AG04450 (cell line): ENCODE measurements around the gene COMMD4. TPM values are rescaled to one million over a fixed set of nuclear protein-coding genes. Genes with fewer than 3 reads are reported as not detected.

ENCODE experiments used
- CTCF ChIA-PET: fragments of 300-600, 350-600 bp; formaldehyde crosslinking; extraction: SDS; loops from one replicate; lab custom pipeline; 2022; ENCODE audit warnings: antibody characterized with exemption, inconsistent platforms; lab: Charles Lee
- POLR2A ChIA-PET: fragments of 350-600 bp; formaldehyde crosslinking; extraction: SDS; loops from one replicate; lab custom pipeline; 2021; ENCODE audit warnings: antibody characterized with exemption, inconsistent platforms; lab: Yijun Ruan, JAX
- DNase-seq: peaks from one replicate; pipeline ENCODE4 v3.0.0-alpha.2; 2011; ENCODE audit warnings: low read depth, low spot score
- H3K27ac ChIP-seq: one replicate; pipeline ENCODE4 v1.5.1; 2012; ENCODE audit warnings: low read depth, low read length, control low read depth
- H3K27me3 ChIP-seq: one replicate; pipeline ENCODE4 v1.6.0; 2012; ENCODE audit warnings: low read length; ENCODE audit not compliant: control insufficient read depth, insufficient read depth
- H3K4me3 ChIP-seq: 2 replicates; pipeline ENCODE4 v1.5.1; 2011; ENCODE audit warnings: mild to moderate bottlenecking, low read depth, low read length, control low read depth
- H3K9me3 ChIP-seq: 2 replicates; pipeline ENCODE4 v1.5.1; 2012; ENCODE audit warnings: low read length; ENCODE audit not compliant: control insufficient read depth, insufficient read depth
- polyA plus RNA-seq: library from polyadenylated mRNA; depleted of rRNA; stranded (reverse); fragments of >200 nt; gene quantifications from 2 replicates; pipeline ENCODE4 v1.2.3, GENCODE V29; 2011
- TF ChIP-seq, protein P1 (sequence below): IDR thresholded peaks from 2 replicates; pipeline ENCODE4 v1.5.1; 2011; ENCODE audit warnings: low read depth, low read length, control low read depth, inconsistent platforms

Gene COMMD4
- polyA plus RNA-seq, 1 experiment: 52.4 TPM

DNA sequence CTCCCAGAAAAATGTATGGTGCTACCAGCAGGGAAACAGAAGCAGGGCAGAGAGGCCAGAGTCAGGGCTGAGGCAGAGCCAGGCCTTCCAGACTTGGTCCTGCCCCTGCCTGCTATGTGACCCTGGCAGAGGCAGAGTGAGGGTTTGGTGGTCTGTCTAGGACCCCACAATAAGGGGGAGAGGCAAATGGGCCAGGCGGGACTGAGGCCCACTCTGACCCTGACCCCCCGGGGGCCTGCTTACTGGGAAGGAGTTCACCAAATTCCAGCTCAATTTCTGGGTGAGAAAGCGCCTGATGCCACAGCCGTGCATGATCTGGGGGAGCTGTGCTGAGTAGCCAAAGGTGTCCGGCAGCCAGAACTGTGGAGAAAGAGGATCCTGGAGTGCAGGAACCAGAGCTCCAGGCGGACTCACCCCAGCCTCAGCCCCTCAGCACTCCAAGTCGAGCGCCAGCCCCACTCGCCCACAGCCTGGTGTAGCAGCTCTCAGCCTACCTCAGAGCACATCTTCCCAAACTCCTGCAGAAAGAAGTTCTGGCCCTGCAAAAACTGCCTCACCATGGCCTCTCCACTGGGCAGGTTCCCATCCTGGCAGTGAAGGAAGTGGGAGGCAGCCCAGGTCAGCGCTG, 25.6 kb downstream of the COMMD4 start:
- Histone ChIP-seq H3K27me3 (no peaks in the 10 kb centered on the region), H3K27ac (no peak overlapping the region), H3K4me3 (no peak overlapping the region), H3K9me3 (no peaks in the 10 kb centered on the region; the same call in 1 of the 2 replicates)
- ChIA-PET CTCF (no interaction called here), POLR2A (interaction anchor here (1.2 kb wide), 1 partner anchor 90 kb away, joined by 3 read pairs; the partner anchor contains the start of gene SIN3A)
- TF ChIP-seq, protein P1, sequence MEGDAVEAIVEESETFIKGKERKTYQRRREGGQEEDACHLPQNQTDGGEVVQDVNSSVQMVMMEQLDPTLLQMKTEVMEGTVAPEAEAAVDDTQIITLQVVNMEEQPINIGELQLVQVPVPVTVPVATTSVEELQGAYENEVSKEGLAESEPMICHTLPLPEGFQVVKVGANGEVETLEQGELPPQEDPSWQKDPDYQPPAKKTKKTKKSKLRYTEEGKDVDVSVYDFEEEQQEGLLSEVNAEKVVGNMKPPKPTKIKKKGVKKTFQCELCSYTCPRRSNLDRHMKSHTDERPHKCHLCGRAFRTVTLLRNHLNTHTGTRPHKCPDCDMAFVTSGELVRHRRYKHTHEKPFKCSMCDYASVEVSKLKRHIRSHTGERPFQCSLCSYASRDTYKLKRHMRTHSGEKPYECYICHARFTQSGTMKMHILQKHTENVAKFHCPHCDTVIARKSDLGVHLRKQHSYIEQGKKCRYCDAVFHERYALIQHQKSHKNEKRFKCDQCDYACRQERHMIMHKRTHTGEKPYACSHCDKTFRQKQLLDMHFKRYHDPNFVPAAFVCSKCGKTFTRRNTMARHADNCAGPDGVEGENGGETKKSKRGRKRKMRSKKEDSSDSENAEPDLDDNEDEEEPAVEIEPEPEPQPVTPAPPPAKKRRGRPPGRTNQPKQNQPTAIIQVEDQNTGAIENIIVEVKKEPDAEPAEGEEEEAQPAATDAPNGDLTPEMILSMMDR: no peak
- no peak for DNase-seq

DNA sequence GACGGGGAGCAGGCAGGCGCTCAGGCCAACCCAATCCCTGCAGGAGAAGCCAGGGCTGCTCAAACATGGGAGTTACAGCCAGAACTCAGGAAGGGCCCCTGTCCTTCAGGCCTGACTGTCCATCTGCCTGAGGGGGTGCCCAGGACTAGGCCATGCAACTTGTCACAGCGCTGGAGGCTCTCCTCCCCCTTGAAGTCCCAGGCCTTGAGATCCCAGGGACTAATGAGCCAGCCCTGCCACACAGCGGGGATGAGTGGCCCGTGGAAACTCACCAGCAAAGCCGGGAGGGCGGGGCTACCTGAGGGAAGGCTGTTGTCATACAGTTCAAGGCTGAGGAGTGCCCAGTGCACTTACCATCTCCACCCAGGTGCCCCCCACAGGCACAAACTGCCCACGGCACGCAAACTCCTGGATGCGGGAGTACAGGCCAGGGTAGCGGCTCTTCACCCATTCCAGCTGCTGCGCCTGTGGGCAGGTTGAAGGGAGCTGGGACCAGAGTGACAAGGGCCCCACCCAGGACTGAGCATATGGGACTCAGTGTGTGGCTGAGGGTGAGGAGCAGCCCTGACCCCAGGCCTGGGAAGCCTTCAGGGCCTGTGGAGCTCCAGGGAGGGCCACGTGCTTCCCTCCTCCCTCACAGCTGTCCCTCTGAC, 26.3 kb downstream of the COMMD4 start:
- no peak for DNase-seq
- ChIA-PET CTCF (no interaction called here), POLR2A (interaction anchor here (0.5 kb wide), 1 partner anchor 329 kb away, joined by 3 read pairs; no protein-coding TSS in a partner anchor)
- H3K4me3 ChIP-seq: no peak overlapping the region
- TF ChIP-seq, protein P1: no peak
- H3K27ac ChIP-seq: no peak overlapping the region
- H3K9me3 ChIP-seq: no peaks in the 10 kb centered on the region; the same call in 1 of the 2 replicates
- no peaks in the 10 kb centered on the region for H3K27me3 ChIP-seq

DNA sequence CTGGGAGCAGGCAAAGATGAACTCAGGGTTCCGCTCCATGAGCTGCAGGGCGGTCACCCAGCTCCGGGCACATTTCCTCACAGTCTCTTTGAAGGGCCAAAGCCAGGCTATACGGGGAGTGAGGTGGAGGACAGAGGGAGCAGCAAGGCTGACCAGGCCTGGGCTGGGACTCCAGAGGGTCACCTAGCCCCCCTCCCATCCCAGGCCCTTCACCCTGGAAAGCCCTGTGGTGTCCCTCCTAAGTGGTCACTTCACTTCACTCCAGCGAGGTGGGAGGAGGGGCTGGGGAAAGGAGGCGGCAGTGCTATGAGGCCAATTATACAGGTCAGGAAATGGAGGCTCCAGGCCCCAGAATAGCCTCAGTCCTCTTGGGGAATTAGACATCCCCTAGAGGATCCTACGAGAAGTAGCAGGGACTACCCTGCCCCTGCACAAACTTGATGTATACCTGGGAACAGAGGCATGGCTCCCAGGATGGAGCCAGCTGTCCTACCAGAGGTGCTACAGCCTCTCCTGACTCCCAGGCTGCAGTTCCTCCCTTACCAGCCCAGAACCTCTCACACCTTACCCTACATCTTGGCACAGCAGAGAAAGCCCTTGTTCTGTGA, 26.9 kb downstream of the COMMD4 start:
- Histone ChIP-seq H3K4me3 (no peak overlapping the region), H3K9me3 (no peaks in the 10 kb centered on the region; the same call in 1 of the 2 replicates), H3K27ac (no peak overlapping the region), H3K27me3 (no peaks in the 10 kb centered on the region)
- TF ChIP-seq, protein P1: no peak
- ChIA-PET CTCF (no interaction called here), POLR2A (interaction anchor here (0.5 to 1.1 kb wide), 2 partner anchors 15 to 330 kb away, joined by 3 to 5 read pairs; no protein-coding TSS in a partner anchor)
- no peak for DNase-seq

DNA sequence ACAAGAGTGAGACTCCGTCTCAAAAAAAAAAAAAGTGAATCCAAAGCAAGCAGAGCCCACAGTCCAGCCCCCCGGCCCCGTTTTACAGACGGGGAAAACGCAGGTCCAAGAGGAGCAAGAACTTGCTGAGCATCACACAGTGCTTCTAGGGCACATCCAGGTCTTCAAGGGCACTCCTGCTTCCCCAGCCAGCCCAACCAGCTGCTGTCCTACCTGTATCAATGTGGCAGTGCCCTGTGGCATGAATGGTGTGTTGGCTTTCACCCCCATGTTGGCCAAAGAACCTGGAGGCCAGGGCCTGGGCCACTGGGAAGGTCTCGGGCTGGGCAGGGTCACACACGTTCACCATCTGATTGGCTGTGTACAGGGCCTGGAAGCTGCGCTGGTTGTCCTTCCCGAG, 27.9 kb downstream of the COMMD4 start:
- no peak overlapping the region for H3K27ac ChIP-seq
- POLR2A ChIA-PET: interaction anchor here (1.1 kb wide), 1 partner anchor 16 kb away, joined by 5 read pairs; no protein-coding TSS in a partner anchor
- no peaks in the 10 kb centered on the region; the same call in 1 of the 2 replicates for H3K9me3 ChIP-seq
- TF ChIP-seq, protein P1: no peak
- CTCF ChIA-PET: no interaction called here
- no peaks in the 10 kb centered on the region for H3K27me3 ChIP-seq
- no peak for DNase-seq
- no peak overlapping the region for H3K4me3 ChIP-seq
